VCaP (cell line): Measurements from ENCODE around the gene FOXO1.
"Not testable (repeated sequence)": the region's sequence is repeated elsewhere in the genome, so short reads cannot be mapped to it uniquely, and the experiment has no call there.

Experiments used
- H3K27ac ChIP-seq: fragments of 450-650 bp; 2 replicates; pipeline ENCODE4 v1.5.1; 2017
- TF ChIP-seq, protein P1 (sequence below): fragments of 450-650 bp; conservative IDR thresholded peaks from 2 replicates; pipeline ENCODE4 v1.5.1; 2017; ENCODE audit warnings: mild to moderate bottlenecking, moderate library complexity

FOXO1 gene

DNA sequence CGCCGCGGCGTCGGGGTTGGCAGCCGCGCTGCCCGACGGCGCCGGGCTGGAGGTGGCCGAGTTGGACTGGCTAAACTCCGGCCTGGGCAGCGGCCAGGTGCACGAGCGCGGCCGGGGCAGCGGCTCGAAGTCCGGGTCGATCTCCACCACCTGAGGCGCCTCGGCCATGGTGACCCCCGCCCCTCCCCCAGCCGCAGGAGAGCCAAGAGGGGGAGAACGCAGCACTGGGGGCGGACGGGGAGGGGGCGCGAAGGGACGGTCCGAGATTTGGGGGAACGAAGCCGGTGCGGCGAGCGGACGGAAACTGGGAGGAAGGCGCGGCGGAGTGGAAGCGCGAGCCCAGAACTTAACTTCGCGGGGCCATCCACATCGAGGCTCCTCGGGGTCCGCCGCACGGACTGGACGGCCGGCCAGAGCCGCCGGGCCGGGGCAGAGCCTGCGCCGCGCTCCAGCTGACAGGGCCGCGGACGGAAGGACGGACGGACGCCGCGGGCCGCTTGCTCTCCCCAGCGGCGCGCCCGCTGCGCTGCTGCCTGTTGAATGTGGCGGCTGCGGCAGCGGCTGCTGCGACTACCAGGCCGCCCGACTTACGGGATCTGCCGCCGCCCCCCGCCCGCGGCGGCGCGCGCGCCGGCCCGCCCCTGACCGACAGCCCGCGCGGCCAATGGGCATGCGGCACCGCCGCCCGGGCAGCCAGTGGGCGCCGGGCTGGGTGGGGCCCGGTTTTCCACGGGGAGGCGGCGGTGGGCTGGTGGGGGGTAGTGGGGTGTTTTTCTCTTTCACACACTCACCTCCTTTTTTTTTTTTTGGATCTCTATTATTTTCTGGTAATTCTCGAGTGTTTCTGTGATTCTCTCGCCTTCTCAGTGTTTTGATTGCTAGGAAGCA, at the start of gene FOXO1:
Gene FOXO1, minus strand, starts transcription at position 597 of the 888 bp plus-strand sequence. Its CDS starts 429 bp downstream, at position 168.
- TF ChIP-seq, protein P1, sequence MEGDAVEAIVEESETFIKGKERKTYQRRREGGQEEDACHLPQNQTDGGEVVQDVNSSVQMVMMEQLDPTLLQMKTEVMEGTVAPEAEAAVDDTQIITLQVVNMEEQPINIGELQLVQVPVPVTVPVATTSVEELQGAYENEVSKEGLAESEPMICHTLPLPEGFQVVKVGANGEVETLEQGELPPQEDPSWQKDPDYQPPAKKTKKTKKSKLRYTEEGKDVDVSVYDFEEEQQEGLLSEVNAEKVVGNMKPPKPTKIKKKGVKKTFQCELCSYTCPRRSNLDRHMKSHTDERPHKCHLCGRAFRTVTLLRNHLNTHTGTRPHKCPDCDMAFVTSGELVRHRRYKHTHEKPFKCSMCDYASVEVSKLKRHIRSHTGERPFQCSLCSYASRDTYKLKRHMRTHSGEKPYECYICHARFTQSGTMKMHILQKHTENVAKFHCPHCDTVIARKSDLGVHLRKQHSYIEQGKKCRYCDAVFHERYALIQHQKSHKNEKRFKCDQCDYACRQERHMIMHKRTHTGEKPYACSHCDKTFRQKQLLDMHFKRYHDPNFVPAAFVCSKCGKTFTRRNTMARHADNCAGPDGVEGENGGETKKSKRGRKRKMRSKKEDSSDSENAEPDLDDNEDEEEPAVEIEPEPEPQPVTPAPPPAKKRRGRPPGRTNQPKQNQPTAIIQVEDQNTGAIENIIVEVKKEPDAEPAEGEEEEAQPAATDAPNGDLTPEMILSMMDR = peak; percentile 10; the same call in 1 of the 2 replicates
- peak within 1 kb of the TSS; percentile 62 for H3K27ac ChIP-seq

DNA sequence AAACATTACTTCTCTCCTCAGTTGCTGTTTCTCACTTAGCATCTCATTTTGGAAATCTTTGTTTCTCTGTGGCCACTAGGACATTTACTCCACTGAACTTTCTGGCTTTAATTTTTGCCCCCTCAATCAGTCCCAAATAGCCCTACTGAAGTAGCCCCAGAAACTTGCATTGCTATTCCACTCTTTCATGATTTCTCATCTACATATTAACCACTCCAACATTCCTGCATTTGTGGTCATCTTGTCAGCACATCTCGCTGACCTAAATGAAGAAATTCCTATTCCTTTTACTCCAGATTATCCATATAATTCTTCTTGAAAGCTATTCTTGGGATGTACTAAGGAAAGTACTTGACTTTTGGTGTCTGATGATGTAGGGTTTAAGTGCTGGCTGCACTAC, 48.0 kb upstream of the FOXO1 start:
- not testable (repeated sequence) for H3K27ac ChIP-seq

DNA sequence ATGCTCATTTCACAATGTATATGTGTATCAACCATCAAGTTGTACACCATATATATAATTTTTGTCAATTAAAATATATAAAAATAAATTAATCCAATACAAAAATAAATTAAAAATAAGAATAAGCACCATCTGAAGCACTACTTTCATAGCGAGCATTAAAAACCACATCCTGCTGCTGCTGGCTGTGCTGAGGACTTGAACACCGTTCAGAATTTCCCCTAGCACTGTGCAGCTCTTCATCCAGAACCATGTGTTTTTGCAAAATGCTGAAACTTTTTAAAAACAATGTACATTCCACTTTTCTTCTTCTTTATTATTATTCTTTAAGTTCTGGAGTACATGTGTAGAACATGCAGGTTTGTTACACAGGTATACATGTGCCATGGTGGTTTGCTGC, 40.0 kb upstream of the FOXO1 start:
- TF ChIP-seq, protein P1 = no peak
- no peak overlapping the region for H3K27ac ChIP-seq

DNA sequence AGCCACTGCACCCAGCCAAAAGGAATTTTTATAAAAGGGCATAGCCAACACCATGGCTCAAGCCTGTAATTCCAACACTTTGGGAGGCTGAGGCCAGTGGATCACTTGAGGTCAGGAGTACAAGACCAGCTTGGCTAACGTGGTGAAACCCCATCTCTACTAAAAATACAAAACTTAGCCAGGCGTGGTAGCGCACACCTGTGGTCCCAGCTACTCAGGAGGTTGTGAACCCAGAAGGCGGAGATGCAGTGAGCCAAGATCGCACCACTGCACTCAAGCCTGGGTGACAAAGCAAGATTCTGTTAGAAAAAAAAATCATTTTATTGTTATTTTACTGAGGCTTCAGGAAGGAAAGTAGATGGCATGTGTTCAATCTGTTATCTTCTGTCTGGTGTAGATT, 31.3 kb upstream of the FOXO1 start:
- TF ChIP-seq, protein P1 = no peak
- no peak overlapping the region for H3K27ac ChIP-seq

DNA sequence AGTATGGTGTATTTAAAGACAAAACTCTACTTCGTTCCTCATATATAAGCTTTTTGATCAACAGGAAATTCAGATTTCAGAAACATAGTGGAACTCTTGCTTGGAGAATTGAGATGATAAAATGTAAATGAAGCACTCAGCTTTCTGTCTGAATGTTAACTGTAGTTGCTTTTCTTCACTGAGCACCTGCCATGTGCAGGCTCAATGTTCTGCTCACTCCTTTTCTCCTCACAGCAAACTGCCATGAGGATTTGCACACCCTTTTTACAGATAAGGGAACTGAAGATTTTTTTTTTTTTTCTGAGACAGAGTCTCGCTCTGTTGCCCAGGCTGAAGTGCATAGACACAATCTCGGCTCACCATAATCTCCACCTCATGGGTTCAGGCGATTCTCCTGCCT, 28.0 kb upstream of the FOXO1 start:
- TF ChIP-seq, protein P1 = no peak
- no peak overlapping the region for H3K27ac ChIP-seq

DNA sequence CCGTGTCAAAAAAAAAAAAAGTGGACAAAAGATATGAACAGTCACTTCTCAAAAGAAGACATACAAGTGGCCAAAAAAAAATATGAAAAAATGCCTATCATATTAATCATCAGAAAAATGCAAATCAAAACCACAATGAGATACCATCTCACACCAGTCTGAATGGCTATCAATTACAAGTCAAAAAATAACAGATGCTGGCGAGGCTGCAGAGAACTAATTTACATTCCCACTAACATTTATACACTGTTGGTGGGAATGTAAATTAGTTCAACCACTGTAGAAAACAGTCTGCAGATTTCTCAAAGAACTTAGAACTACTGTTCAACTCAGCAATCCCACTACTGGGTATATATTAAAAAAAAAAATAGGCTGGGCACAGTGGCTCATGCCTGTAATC, 26.5 kb upstream of the FOXO1 start:
- no peak overlapping the region for H3K27ac ChIP-seq
- TF ChIP-seq, protein P1 = no peak

DNA sequence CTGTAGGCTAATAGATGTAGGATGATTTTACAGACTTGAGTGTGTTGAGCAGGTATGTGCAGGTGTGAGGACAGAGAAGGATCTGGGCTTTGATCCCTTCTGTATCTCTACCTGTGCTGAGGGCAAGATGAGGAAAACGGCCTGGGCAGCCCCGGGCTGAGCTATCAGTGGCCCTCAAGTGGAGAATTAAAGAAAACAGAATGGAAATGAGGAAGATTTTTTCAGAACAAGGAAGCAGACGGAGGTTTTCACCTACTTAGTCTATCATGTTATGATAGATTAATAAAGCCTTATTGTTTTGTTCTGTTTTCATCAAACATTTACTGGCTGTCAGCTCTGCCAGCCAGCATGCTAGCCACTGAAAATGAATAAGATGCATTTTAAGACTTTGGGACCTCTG, 22.3 kb upstream of the FOXO1 start:
- TF ChIP-seq, protein P1 = no peak
- no peak overlapping the region for H3K27ac ChIP-seq
